Left lung (tissue), 10 donors: Measurements from ENCODE around the gene SLAMF6. TPM values are rescaled to one million over a fixed set of nuclear protein-coding genes. Genes with fewer than 3 reads are reported as not detected.

Source experiments
- ATAC-seq: fragments of 200-7000 bp; cut with Tn5 transposase; one replicate; pipeline ENCODE4 v1.9.1; 2020; ENCODE audit warnings: moderate library complexity
- DNase-seq, 4 donors: peaks; one replicate each; pipeline ENCODE4 v3.0.0-alpha.2; 2013 to 2020
- H3K27ac ChIP-seq, 2 donors: fragments of 200-600 bp; sonication (generic) in 1 of 2; one replicate each; pipeline versions ENCODE4 v1.5.0 to v1.8.0; 2020 to 2021
- H3K27me3 ChIP-seq, 2 donors: fragments of 200-600 bp; sonication (generic) in 1 of 2; one replicate each; pipeline versions ENCODE4 v1.5.0 to v1.8.0; 2020 to 2021
- H3K36me3 ChIP-seq, 2 donors: fragments of 200-600 bp; sonication (generic) in 1 of 2; one replicate each; pipeline versions ENCODE4 v1.5.0 to v1.8.0; 2020 to 2021
- H3K4me1 ChIP-seq, 2 donors: fragments of 200-600 bp; one replicate each; pipeline ENCODE4 v1.8.0; 2021
- H3K4me3 ChIP-seq, 2 donors: fragments of 200-600 bp; sonication (generic) in 1 of 2; one replicate each; pipeline versions ENCODE4 v1.5.0 to v1.8.0; 2020 to 2021; ENCODE audit warnings: mild to moderate bottlenecking in 1 of 2
- H3K9me3 ChIP-seq, 2 donors: fragments of 200-600 bp; sonication (generic) in 1 of 2; one replicate each; pipeline versions ENCODE4 v1.5.0 to v1.8.0; 2020 to 2021
- intact Hi-C, 2 donors: fragments of 100-400 bp; cut with DNase I; formaldehyde crosslinking; loops; one replicate each; pipeline versions ENCODE4 v1.11.2 to v1.14.2; 2022
- polyA plus RNA-seq, 6 donors: library from polyadenylated mRNA; unstranded; fragments of 120-200 nt; gene quantifications; one replicate each; pipeline ENCODE4 v1.2.1, GENCODE V29; 2013; ENCODE audit not compliant: insufficient read length in 6 of 6
- total RNA-seq, 2 donors: library from RNA; stranded (reverse); fragmentation: NEBNext Ultra II Directional; extraction: Animal tissue kit (Norgen Biotek cat#: 25700); gene quantifications; one replicate each; pipeline ENCODE4 v1.2.1, GENCODE V29; 2021
- TF ChIP-seq, protein P1 (sequence below), 2 donors: fragments of 200-600 bp; sonication (generic) in 1 of 2; IDR thresholded peaks; one replicate each; pipeline versions ENCODE4 v1.5.0 to v1.8.0; 2021; ENCODE audit warnings: antibody characterized with exemption in 2 of 2
- donor health status: DM: no; HTN: yes; CAD: no.
- donor health status: DM: no; HTN: no; CAD: no.

Gene SLAMF6
- total and polyA plus RNA-seq, 8 donors = 0.10 to 2.8 (median 0.57) TPM

DNA sequence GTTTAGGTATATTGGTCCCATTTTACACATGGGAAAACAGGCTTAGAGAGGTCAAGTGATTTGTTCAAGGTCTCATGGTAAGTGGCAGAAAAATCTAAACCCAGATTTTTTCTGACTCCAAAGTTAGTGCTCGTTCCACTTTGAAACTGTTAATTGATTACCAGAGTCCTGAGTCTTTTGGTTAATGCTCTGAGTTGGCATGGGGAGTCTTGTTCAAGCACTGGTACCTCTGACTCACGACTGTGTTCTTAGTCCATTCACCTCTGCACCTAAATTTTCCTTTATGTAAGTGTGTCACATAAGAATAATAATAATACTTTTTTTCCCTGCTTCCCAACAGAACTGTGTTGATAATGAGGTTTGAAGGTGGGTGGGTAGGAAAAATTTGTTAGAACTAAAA is 63.4 kb downstream of the SLAMF6 start:
- TF ChIP-seq, protein P1, sequence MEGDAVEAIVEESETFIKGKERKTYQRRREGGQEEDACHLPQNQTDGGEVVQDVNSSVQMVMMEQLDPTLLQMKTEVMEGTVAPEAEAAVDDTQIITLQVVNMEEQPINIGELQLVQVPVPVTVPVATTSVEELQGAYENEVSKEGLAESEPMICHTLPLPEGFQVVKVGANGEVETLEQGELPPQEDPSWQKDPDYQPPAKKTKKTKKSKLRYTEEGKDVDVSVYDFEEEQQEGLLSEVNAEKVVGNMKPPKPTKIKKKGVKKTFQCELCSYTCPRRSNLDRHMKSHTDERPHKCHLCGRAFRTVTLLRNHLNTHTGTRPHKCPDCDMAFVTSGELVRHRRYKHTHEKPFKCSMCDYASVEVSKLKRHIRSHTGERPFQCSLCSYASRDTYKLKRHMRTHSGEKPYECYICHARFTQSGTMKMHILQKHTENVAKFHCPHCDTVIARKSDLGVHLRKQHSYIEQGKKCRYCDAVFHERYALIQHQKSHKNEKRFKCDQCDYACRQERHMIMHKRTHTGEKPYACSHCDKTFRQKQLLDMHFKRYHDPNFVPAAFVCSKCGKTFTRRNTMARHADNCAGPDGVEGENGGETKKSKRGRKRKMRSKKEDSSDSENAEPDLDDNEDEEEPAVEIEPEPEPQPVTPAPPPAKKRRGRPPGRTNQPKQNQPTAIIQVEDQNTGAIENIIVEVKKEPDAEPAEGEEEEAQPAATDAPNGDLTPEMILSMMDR (IDR thresholded peaks at IDR 0.05) = no peak
- H3K27me3 ChIP-seq = no peaks in the 10 kb centered on the region
- ATAC-seq (no peak), DNase-seq (no peak)
- no peak overlapping the region for H3K4me3 ChIP-seq
- peaks cover 0 to 3% of the 10 kb centered on the region in 2 donors for H3K4me1 ChIP-seq
- intact Hi-C loops = no loop called here
- H3K9me3 ChIP-seq = no peaks in the 10 kb centered on the region
- H3K27ac ChIP-seq = no peak overlapping the region
- no peaks in the 10 kb centered on the region for H3K36me3 ChIP-seq

DNA sequence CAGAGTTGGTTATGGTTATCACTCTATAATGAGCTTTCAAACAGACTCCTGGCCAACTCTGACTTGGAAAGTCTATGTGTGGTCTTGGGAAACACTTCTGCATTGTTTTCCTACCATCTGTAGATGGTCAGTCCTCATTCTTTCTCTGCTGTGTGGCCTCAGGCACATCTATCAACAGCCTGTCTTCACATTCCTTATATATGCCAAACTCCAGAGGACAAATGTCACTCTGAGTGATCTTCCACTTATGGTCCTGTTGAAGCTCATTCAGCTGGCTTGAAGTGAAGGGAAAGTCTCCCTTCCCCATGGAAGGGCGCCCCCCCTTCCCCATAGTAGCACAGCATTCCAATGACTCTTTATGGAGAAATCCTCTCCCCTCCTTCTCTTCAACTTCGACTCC is 64.0 kb downstream of the SLAMF6 start:
- Histone ChIP-seq H3K4me1 (peaks cover 0 to 3% of the 10 kb centered on the region in 2 donors), H3K36me3 (no peaks in the 10 kb centered on the region), H3K4me3 (no peak overlapping the region), H3K9me3 (no peaks in the 10 kb centered on the region), H3K27me3 (no peaks in the 10 kb centered on the region), H3K27ac (no peak overlapping the region)
- ATAC-seq (no peak), DNase-seq (no peak)
- TF ChIP-seq, protein P1 (IDR thresholded peaks at IDR 0.05) = no peak
- intact Hi-C loops = no loop called here

DNA sequence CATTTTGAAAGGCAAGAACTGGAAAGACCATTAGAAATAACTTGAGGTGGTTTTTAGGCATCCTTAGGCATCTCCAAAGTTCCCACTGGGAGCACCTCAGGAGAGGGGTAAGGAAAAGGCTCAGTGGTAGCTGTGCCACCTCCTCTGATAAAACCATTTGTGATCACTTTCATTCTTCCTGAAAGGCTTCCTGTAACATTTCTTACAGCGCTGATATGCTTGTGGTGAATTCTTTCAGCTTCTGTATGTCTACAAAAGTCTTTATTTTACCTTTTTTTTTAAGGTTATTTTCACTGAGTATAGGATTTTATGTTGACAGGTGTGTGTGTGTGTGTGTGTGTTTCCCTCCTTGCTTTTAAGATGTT is 67.9 kb downstream of the SLAMF6 start:
- H3K27me3 ChIP-seq = no peaks in the 10 kb centered on the region
- H3K36me3 ChIP-seq = no peaks in the 10 kb centered on the region
- H3K9me3 ChIP-seq = no peaks in the 10 kb centered on the region
- no peak overlapping the region for H3K4me3 ChIP-seq
- H3K27ac ChIP-seq = no peak overlapping the region
- TF ChIP-seq, protein P1 (IDR thresholded peaks at IDR 0.05) = no peak
- DNase-seq (no peak), ATAC-seq (no peak)
- H3K4me1 ChIP-seq = no peaks in the 10 kb centered on the region
- intact Hi-C loops = no loop called here

DNA sequence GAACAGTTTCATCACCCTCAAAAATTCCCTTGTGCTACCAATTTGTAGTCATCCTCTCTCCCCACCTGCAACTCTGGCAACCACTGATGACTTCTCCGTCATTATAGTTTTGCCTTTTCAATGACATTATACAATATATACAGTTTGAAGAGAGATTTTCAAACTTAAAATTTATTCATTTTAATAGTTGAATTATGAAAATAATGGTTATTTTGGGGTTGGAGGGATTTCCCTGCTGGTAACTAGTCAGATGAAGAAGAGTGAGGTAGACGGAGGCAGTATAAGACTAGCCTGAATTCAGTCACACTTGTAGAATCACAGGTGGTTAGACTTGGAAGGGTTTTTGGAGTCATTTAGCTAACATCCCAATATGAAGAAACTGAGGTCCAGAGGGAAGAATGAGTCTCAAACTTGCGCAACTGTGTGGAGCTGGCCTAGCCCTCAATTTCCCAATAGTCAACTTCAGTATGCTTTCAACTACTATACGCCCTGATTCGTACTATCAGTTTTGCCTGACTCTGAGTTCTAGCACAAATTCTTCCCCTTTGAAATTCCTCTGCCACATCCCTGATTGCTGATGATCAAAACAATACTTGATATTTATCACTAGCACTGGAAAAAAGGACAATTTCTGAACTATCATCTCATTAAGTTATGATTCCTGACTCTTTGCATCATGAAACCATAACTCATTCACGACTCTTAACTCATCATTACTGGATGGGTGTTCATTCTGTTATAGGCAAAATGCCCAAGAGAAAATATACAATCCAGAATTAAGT is 68.5 kb downstream of the SLAMF6 start:
- DNase-seq = no peak
- TF ChIP-seq, protein P1 (IDR thresholded peaks at IDR 0.05) = no peak
- no peak overlapping the region for H3K27ac ChIP-seq
- intact Hi-C loops = no loop called here
- ATAC-seq = no peak
- no peaks in the 10 kb centered on the region for H3K27me3 ChIP-seq
- no peak overlapping the region for H3K4me3 ChIP-seq
- H3K4me1 ChIP-seq = no peaks in the 10 kb centered on the region
- no peaks in the 10 kb centered on the region for H3K36me3 ChIP-seq
- no peaks in the 10 kb centered on the region for H3K9me3 ChIP-seq

DNA sequence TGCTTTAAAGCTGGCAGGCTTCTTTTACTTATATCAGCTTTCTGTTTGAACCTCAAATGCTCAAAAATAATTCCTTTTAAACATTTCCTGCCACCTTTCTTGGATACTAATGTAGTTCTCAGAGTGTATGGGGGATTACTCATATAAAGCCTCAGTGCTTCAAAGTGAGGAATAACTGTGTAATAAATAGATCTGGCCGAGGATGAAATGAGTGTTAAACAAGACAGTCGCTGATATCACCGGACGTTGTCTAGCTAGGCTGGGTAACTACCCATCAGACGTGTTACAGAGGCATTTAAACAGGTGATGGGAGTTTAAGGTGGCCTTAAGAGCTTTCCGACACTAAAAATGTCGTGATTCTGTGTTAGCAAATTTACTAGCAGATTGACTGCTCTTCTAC is 69.6 kb downstream of the SLAMF6 start:
- TF ChIP-seq, protein P1 (IDR thresholded peaks at IDR 0.05) = no peak
- no peaks in the 10 kb centered on the region for H3K9me3 ChIP-seq
- ATAC-seq (no peak), DNase-seq (no peak)
- H3K36me3 ChIP-seq = no peaks in the 10 kb centered on the region
- no peak overlapping the region for H3K27ac ChIP-seq
- intact Hi-C loops = no loop called here
- H3K4me3 ChIP-seq = no peak overlapping the region
- H3K4me1 ChIP-seq = no peaks in the 10 kb centered on the region
- H3K27me3 ChIP-seq = no peaks in the 10 kb centered on the region
